GM12892 (cell line): Measurements from ENCODE around the gene ABCC3.

Experiments used
- DNase-seq: peaks from one replicate; pipeline ENCODE4 v3.0.0; 2011; ENCODE audit not compliant: insufficient read length
- FAIRE-seq: peaks from 2 replicates; lab custom pipeline; 2011; peaks lifted over from hg19 to GRCh38; lab: Jason Lieb, UNC
- POLR2A ChIP-seq: IDR thresholded peaks from 2 replicates; pipeline ENCODE4 v1.6.1; 2011; ENCODE audit warnings: low read depth, low read length, control low read depth
- POLR2AphosphoS5 ChIP-seq: IDR thresholded peaks from 2 replicates; pipeline ENCODE4 v1.6.1; 2011; ENCODE audit warnings: low read depth, low read length, control low read depth
- TAF1 ChIP-seq: IDR thresholded peaks from 2 replicates; pipeline ENCODE4 v1.6.1; 2011; ENCODE audit warnings: low read depth, mild to moderate bottlenecking, control low read depth, low read length, borderline replicate concordance

The ABCC3 gene

GRCh38 chr17:50728881-50729765 lies 94.4 kb downstream of the ABCC3 start:
- DNase-seq (no peak), FAIRE-seq (no peak)
- TF ChIP-seq POLR2A, result no peak
- no peak for TF ChIP-seq TAF1
- no peak for TF ChIP-seq POLR2AphosphoS5

- FAIRE-seq (no peak), DNase-seq (no peak)
- TF ChIP-seq TAF1 (no peak), POLR2AphosphoS5 (no peak), POLR2A (no peak)
These were observed 97.1 kb downstream of the ABCC3 start for GRCh38 chr17:50731575-50732460.

GRCh38 chr17:50735287-50735686 lies 100.6 kb downstream of the ABCC3 start:
- DNase-seq (no peak), FAIRE-seq (no peak)
- TF ChIP-seq POLR2AphosphoS5 (no peak), TAF1 (no peak)

GRCh38 chr17:50737118-50737698 lies 102.5 kb downstream of the ABCC3 start:
- DNase-seq (no peak), FAIRE-seq (no peak)
- TF ChIP-seq POLR2AphosphoS5 (no peak), POLR2A (no peak), TAF1 (no peak)

GRCh38 chr17:50739098-50739497 lies 104.4 kb downstream of the ABCC3 start:
- TF ChIP-seq POLR2AphosphoS5 (no peak), POLR2A (no peak), TAF1 (no peak)

More at GRCh38 chr17:50739098-50739497, 104.4 kb downstream of the ABCC3 start:
- FAIRE-seq (no peak), DNase-seq (no peak)
